ENCODE results near the gene PRDM12. TPM values are rescaled to one million over a fixed set of nuclear protein-coding genes. Genes with fewer than 3 reads are reported as not detected.

Gene PRDM12
- total and polyA plus RNA-seq, 2 donors (not counting 1 experiment from before 2014, with no cell fraction given), result not detected

- ATAC-seq (ENCODE audit: low read depth), result no peak
- no peak overlapping the region for H3K4me2 ChIP-seq (replicated peaks; ENCODE audit: low read depth, low read length, poor library complexity, severe bottlenecking)
- Mint-ChIP-seq H3K9me3 (ENCODE audit: insufficient read depth) (no peaks in the 10 kb centered on the region), H3K4me1 (peaks cover 38% of the 10 kb centered on the region), H3K27me3 (peaks cover 8% of the 10 kb centered on the region), H3K27ac (no peak overlapping the region), H3K4me3 (peak overlapping the region; percentile 98)
- intact Hi-C loops (cut with micrococcal nuclease), result no loop called here
- peaks cover 35% of the 10 kb centered on the region for H3K79me2 ChIP-seq (ENCODE audit: control insufficient read depth, insufficient read depth, low read length)
- ChIA-PET CTCF (interaction anchor here (1.1 to 2.4 kb wide), 7 partner anchors 8 to 354 kb away, joined by 4 to 33 read pairs (median 11); no protein-coding TSS in a partner anchor), POLR2A (interaction anchor here (0.6 to 1.5 kb wide), 2 partner anchors 17 to 21 kb away, joined by 6 read pairs; no protein-coding TSS in a partner anchor)
- peaks cover 0 to 14% of the 10 kb centered on the region in 2 experiments for H3K36me3 ChIP-seq (replicated peaks in 1 of 2; ENCODE audit: control extremely low read depth in 1 of 2, control insufficient read depth in 1 of 2, extremely low read depth in 1 of 2, insufficient read depth in 2 of 2, low read length in 1 of 2)
- H3K9ac ChIP-seq (ENCODE audit: low read length), result no peak overlapping the region
- no peaks in the 10 kb centered on the region for H4K20me1 ChIP-seq (ENCODE audit: control insufficient read depth, insufficient read depth, low read length, poor library complexity, severe bottlenecking)
- peaks cover 18 to 19% of the 10 kb centered on the region in 2 donors for H3K4me1 ChIP-seq (ENCODE audit: control insufficient read depth in 2 of 2, insufficient read depth in 2 of 2, low read length in 2 of 2)
- 79% methylated on average over 23 of the region's 25 CpGs for WGBS (ENCODE audit: insufficient coverage)
- no peak overlapping the region for H3K4me3 ChIP-seq (ENCODE audit: control extremely low read depth in 1 of 5, extremely low read depth in 1 of 5, insufficient read depth in 1 of 5, low read depth in 2 of 5, low read length in 4 of 5)
- no peak for DNase-seq
- peak overlapping the region; percentile 98 for H2AFZ ChIP-seq (ENCODE audit: insufficient read depth, low read depth, low read length, poor library complexity, severe bottlenecking)
- peaks cover 0 to 7% (median 0%) of the 10 kb centered on the region in 4 experiments for H3K27me3 ChIP-seq (replicated peaks in 1 of 4; ENCODE audit: control extremely low read depth in 1 of 4, control insufficient read depth in 3 of 4, insufficient read depth in 4 of 4, low read length in 3 of 4)
- H3K9me3 ChIP-seq (ENCODE audit: control extremely low read depth in 1 of 3, control insufficient read depth in 2 of 3, insufficient read depth in 1 of 3, low read length in 2 of 3), result peaks cover 0 to 8% (median 0%) of the 10 kb centered on the region in 3 donors
- H3K27ac ChIP-seq (ENCODE audit: low read length in 2 of 2), result no peak overlapping the region
- no peak for TF ChIP-seq CTCF (IDR thresholded peaks at IDR 0.05)
- TF ChIP-seq EZH2 (IDR thresholded peaks at IDR 0.05; ENCODE audit: borderline replicate concordance, insufficient read depth, low read depth, low read length, poor library complexity, severe bottlenecking), result no peak
These were observed 27.9 kb downstream of the PRDM12 start for GRCh38 chr9:130692321-130692720.

- CTCF ChIA-PET, result interaction anchor here (0.7 to 2.4 kb wide), 14 partner anchors 8 to 657 kb away, joined by 3 to 33 read pairs (median 4); no protein-coding TSS in a partner anchor
- ATAC-seq (ENCODE audit: low read depth) (no peak), DNase-seq (no peak)
- H3K9ac ChIP-seq (ENCODE audit: low read length), result peak overlapping the region; percentile 89
- H3K36me3 ChIP-seq (replicated peaks in 1 of 2; ENCODE audit: control extremely low read depth in 1 of 2, control insufficient read depth in 1 of 2, extremely low read depth in 1 of 2, insufficient read depth in 2 of 2, low read length in 1 of 2), result peaks cover 0 to 19% of the 10 kb centered on the region in 2 experiments
- intact Hi-C loops (cut with micrococcal nuclease), result loop anchor here (1.0 kb wide), 2 partner anchors 11 to 19 kb away; no protein-coding TSS in a partner anchor
- Mint-ChIP-seq H3K4me3 (peak overlapping the region; percentile 98), H3K9me3 (ENCODE audit: insufficient read depth) (no peaks in the 10 kb centered on the region), H3K27me3 (peaks cover 3% of the 10 kb centered on the region), H3K4me1 (peaks cover 39% of the 10 kb centered on the region), H3K27ac (peak overlapping the region; percentile 95)
- H3K4me2 ChIP-seq (replicated peaks; ENCODE audit: low read depth, low read length, poor library complexity, severe bottlenecking), result peak overlapping the region; percentile 89
- peaks cover 18 to 19% of the 10 kb centered on the region in 2 donors for H3K4me1 ChIP-seq (ENCODE audit: control insufficient read depth in 2 of 2, insufficient read depth in 2 of 2, low read length in 2 of 2)
- H3K27me3 ChIP-seq (replicated peaks in 1 of 4; ENCODE audit: control extremely low read depth in 1 of 4, control insufficient read depth in 3 of 4, insufficient read depth in 4 of 4, low read length in 3 of 4), result peaks cover 0 to 2% (median 0%) of the 10 kb centered on the region in 4 experiments
- WGBS (ENCODE audit: insufficient coverage), result 40% methylated on average over 2 of the region's 8 CpGs
- H4K20me1 ChIP-seq (ENCODE audit: control insufficient read depth, insufficient read depth, low read length, poor library complexity, severe bottlenecking), result peaks cover 1% of the 10 kb centered on the region
- H3K4me3 ChIP-seq (ENCODE audit: control extremely low read depth in 1 of 5, extremely low read depth in 1 of 5, insufficient read depth in 1 of 5, low read depth in 2 of 5, low read length in 4 of 5), result peak overlapping the region; percentile 70 to 97 (median 74)
- H3K9me3 ChIP-seq (ENCODE audit: control extremely low read depth in 1 of 3, control insufficient read depth in 2 of 3, insufficient read depth in 1 of 3, low read length in 2 of 3), result peaks cover 0 to 8% (median 0%) of the 10 kb centered on the region in 3 donors
- H3K27ac ChIP-seq (ENCODE audit: low read length in 2 of 2), result peak overlapping the region in 1 of 2 donors; percentile 68
- H3K79me2 ChIP-seq (ENCODE audit: control insufficient read depth, insufficient read depth, low read length), result peaks cover 35% of the 10 kb centered on the region
- peak overlapping the region; percentile 98 for H2AFZ ChIP-seq (ENCODE audit: insufficient read depth, low read depth, low read length, poor library complexity, severe bottlenecking)
- POLR2A ChIA-PET, result interaction anchor here (0.6 to 1.5 kb wide), 5 partner anchors 8 to 681 kb away, joined by 3 to 6 read pairs (median 4); no protein-coding TSS in a partner anchor
- TF ChIP-seq CTCF (IDR thresholded peaks at IDR 0.05) (no peak), EZH2 (IDR thresholded peaks at IDR 0.05; ENCODE audit: borderline replicate concordance, insufficient read depth, low read depth, low read length, poor library complexity, severe bottlenecking) (no peak)
These were observed 28.7 kb downstream of the PRDM12 start for GRCh38 chr9:130693101-130693425.
